Stimulated activated CD8-positive, alpha-beta memory T cell treated with anti-CD3 and anti-CD28 coated beads, Interleukin-12 subunit alpha, Interleukin-12 subunit beta, amount 100 ng/mL, for 1 hour (primary cell): Measurements from ENCODE around the gene CUEDC2.
"Not testable (repeated sequence)": the region's sequence is repeated elsewhere in the genome, so short reads cannot be mapped to it uniquely, and the experiment has no call there.

Experiments
- DNase-seq: peaks from one replicate; pipeline ENCODE4 v3.0.0-alpha.2; 2020; ENCODE audit warnings: low read depth

CUEDC2 gene

DNA sequence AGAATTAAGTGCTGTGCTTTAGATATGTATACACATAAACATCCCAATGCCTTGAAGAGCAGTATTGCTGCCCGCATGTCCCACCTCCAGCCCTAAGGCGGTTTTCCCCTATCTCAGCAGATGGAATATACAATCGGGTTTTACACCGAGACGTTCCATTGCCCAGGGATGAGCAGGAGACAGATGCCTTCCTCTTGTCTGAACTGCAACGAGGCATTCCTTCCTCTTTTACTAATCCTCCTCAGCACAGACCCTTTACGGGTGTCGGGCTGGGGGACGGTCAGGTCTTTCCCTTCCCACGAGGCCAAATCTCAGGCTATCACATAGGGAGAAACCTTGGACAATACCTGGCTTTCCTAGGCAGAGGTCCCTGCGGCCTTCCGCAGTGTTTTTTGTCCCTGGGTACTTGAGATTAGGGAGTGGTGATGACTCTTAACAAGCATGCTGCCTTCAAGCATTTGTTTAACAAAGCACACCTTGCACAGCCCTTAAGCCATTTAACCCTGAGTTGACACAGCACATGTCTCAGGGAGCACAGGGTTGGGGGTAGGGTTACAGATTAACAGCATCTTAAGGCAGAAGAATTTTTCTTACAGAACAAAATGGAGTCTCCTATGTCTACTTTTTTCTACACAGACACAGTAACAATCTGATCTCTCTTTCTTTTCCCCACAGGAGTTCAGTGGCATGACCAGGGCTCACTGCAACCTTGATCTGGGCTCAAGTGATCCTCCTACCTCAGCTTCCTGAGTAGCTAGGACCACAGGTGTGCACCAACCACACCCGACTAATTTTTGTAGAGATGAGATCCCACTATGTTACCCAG is 22.5 kb upstream of the CUEDC2 start:
- not testable (repeated sequence) for DNase-seq

DNA sequence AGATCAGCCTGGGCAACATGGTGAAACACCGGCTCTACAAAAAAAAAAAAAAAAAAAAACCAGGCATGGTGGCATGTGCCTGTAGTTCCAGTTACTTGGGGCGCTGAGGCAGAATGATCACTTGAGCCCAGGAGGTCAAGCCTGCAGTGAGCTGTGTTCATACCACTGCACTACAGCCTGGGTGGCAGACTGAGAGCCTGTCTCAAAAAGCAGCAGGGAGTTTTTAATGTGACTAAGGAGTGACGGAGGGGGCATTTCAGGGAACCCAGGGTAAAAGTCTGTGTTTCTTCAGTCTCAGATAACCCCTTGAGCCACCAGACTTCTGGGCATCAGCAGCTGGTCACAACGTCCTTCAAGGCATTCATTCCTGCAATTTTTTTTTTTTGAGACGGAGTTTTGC is 21.1 kb upstream of the CUEDC2 start:
- no peak for DNase-seq

DNA sequence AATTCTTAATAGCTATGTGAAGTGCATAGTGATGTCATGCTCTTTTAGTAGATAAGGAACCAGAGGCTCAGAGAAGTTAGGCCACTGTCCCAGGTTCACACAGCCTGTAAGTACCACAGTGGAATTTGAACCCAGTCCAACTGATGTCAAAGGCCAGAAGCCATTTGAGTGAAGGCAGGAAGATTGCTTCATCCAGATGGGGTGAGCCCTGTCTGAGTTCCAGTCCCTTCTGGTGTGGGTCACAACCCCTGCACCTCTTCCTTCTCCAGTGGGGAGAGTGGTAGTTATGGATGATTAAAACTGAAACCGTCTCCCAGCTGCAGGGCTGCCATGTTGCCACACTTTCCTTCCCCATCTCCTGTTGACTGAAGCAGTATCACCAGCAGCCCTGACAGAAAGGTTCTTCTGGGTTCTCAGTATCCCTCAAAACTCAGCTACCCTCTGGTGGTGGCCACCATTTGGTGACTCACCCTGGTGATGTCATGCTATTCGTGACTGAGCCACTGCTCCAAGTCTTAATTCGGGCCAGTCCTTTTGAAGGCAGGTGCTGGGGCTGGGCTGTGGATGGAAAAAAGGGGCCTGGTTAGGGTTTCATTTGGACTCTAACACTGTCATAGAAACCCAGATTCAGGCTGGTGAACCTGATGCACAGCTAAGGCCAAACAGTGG is 20.4 kb upstream of the CUEDC2 start:
- DNase-seq, result no peak

DNA sequence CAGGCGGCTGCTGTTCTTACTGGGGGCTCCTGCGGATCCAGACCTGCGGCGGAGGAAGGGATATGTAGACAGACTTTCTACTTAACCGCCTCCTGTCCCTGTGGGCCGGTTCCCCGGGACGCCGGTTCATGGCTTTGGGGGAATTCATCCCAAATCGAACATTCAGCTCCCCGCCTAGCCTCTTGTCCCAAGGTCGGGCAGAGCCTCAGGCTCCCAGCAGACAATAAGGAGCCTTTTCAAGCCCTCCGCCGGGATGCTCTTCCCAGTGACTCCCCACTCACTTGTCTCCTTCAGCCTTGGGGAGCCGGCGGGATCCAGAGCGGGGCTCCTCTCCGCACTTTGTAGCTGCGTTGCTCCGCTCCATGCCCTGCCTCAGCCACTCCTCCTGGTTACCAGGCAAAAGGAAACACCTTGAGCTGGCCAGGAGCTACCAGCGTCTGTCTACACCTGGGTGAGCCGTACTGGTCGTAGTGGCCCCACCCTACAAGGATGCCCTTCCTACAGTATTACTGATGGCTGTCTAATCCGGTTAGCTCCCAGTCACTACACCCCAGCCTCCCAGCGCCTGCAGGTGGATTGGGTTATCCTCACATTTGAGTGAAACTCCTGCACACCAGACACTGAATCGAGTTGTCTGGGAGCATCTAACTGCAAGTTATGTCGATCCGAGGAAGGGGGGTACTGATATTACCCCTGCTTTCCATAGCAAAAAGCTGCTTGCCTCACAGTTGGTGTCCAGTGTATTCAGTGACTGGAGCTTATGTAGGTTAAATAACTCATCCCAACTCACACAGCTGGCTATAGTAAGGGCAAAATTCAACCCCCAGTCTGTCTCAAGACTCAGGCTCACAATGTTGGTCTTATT is 19.0 kb upstream of the CUEDC2 start, which contains the start of gene C10orf95:
C10orf95 (minus strand) TSS at position 439 of the 865 bp plus-strand sequence. CDS start 450 bp downstream, outside the sequence.
- DNase-seq, result no peak

DNA sequence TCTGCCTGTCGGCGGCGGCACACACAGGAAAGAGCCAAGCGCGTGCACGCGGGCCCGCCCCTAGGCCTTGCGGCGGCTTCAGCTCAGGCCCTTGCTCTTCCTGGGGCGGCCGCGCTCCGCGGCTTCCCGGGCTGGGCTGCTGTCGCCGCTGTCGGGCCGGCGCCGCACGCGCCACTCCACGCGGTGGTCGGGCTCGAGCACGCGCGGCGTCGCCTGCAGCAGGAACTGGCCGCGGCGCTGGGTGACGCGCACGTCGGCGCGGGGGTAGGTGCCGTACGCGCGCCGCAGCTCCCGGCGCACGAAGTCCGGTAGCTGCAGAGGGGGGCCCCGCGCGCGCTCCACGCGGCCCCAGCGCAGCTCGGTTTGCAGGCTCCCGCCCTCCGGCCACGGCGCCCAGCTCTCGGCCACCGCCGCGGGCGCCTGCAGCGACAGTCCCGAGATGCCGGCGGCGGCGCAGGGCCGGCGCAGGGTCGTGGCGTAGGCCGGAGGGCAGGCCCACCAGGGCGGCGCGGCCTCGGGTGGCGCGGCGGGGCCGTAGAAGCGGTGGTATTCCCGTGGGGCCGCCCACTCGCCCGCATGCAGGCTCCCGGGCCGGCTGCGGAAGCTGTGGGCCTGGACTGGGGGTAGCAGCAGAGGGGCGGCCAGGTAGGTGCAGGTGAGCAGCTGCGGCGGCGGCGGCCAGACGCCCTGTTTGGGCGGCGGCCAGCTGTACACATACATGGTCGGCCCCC is 18.2 kb upstream of the CUEDC2 start:
- DNase-seq, result peak; percentile 75

DNA sequence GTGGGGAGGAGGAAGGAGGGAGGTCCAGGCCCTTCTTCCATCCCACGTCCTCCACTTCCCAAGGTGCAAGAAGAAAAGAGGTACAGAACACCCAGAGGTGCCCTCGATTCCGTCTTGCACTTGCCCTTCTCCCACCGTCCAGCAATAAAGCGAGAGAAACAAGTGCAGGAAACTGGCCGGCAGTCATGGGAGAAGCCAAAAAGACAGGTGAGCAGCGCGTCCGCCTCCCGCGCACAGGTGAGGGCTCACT is 17.7 kb upstream of the CUEDC2 start:
- DNase-seq, result no peak

DNA sequence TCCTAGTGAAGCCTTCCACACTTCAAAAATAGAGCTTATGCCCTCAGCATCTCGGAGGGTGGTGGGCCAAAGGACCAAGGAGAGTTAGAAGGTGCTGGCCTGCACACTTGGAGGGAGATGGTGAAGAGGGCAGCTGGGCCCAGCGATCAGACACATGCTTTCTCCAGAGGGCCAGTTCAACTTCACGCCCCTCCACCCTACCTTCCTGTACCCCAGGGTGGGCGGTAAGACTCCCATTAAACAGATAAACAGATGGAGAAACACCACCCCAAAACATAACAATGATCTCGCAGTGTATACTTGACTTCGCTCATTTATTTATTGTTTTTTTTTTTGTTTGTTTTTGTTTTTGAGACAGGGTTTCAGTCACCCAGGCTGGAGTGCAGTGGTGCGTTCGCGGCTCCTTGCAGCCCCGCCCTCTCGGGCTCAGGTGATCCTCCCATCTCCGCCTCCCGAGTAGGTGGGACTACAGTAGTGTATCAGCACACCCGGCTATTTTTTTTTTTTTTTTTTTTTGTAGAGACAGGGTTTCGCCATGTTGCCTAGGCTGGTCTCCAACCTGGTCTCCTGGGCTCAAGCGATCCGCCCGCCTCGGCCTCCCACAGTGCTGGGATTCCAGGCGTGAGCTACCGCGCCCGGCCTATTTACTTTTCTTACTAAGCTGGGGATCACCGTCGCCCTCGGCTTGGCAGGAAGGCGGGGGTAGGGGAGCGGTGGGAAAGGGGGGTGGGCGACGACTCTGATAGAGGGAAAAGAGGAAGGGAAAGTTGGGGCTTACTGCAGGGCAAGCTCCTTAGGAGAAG is 17.1 kb upstream of the CUEDC2 start:
- DNase-seq, result peak; percentile 73

DNA sequence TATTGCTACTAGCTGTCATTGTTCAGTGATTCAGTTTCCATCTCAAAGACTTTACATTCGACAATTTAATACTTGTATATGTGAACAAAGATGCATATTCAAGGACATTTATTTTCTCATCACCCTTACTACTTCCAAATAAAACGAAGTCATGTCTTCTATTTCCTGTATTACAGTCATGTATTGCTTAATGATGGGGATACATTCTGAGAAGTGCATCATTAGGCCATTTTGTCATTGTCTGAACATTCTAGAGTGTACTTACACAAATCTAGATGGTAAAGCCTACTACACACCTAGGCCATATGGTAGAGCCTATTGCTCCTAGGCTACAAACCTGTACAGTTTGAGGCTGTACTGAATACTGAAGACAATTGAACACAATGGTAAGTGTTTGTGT is 12.5 kb upstream of the CUEDC2 start:
- no peak for DNase-seq

DNA sequence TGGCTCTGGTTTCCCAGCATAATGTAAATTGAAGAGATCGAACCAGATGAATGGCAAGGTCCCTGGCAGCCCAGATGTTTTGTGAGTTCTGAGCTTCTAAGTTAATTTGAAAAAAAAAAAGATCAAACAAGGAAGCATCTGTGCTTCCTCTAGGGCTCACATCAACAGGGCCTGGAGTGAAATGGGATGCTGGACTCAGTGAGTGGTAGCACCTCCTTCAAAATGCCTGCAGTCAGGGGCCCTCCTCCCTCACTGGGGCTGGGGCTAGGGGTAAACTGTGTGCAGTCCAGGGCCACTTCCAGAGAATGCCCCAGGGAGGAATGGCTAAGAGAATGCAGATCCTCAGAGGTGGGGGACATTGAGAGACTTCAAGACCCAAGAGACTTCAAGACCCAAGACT is 6.0 kb upstream of the CUEDC2 start:
- DNase-seq, result no peak

DNA sequence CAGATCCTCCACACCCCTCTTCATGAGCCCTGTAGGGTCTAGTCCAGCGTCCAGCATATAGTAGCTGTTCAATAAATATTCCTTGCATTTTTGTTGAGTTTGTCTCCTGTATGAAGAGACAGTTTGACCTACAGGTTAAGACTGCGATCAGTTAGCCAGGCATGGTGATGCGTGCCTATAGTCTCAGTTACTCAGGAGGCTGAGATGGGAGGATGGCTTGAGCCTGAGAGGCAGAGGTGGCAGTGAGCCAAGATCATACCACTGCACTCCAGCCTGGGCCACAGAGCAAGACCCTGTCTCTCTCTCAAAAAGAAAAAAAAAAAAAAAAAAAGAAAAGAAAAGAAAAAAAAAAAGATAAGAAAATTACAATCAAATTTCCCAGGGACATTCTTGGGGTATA is 5.1 kb upstream of the CUEDC2 start:
- DNase-seq, result no peak

DNA sequence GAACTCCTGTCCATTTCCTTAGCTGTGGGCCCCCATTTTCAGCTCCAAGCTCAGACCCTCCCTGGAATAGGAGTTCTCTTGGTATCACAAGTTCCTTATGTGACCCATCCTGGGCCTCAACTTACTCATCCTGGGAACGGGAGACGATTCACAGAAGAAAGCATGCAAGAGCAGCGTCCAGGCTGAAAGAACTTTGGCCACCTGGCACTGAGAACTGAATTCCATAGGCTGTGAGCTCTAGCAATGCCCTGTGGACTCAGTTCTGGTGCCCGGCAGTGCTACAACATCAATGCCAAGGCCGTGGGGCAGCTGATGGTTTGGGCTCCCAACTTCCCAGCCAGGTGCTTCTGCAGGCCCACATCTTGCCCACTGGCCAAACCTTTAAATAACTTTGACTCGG is 3.9 kb upstream of the CUEDC2 start:
- no peak for DNase-seq

DNA sequence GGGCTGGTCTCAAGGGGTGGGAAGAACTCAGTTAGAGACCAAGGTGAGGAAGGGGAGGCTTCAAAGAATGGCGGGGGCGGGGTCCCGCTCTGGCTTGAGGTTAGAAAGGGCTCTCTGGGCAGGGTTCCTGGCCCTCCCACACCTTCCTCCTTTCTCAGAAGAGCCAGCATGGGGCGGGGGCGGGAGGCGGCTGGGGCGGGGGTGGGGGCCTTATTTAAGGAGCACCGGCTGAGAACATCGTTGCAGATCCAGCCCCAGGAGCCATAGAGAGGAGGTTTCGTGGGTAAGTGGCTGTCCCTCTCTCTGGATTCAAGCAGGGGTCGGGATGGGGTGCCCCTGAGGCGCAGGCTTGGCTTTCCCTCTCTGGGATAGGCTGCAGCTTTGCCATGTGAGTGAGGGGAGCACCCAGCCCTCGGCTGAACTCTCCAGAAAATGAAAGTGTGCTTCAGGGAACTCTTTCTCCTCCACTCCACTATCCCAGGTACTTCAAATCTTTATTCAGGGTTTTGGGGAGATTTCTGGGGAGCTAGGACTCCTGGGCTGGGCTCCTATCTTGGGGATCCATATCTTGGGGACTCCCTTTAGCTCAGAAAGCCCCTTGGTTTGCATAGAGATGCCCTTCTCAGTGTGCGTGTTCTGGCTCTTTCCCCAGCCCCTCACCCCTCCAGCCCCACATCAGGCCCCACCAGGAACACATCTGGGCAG is 3.3 kb upstream of the CUEDC2 start:
- DNase-seq, result no peak

DNA sequence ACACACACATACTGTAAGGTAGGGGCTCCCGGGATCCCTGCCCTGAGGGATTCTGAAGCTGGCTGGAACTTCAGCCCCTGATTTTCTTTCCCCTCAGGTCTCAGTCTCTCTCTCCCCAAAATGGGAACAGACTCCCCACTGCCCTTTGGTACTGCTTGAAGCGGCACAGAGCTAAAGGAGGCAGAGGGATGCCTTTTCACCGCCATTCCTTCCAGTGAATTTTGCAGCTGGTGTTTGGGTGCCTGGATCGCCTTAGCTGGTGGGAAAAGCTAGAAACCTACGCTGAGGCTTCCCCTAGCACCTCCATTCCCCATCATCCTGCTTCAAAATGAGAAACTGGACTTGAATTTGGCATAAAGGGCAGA is 2.7 kb upstream of the CUEDC2 start:
- DNase-seq, result no peak

DNA sequence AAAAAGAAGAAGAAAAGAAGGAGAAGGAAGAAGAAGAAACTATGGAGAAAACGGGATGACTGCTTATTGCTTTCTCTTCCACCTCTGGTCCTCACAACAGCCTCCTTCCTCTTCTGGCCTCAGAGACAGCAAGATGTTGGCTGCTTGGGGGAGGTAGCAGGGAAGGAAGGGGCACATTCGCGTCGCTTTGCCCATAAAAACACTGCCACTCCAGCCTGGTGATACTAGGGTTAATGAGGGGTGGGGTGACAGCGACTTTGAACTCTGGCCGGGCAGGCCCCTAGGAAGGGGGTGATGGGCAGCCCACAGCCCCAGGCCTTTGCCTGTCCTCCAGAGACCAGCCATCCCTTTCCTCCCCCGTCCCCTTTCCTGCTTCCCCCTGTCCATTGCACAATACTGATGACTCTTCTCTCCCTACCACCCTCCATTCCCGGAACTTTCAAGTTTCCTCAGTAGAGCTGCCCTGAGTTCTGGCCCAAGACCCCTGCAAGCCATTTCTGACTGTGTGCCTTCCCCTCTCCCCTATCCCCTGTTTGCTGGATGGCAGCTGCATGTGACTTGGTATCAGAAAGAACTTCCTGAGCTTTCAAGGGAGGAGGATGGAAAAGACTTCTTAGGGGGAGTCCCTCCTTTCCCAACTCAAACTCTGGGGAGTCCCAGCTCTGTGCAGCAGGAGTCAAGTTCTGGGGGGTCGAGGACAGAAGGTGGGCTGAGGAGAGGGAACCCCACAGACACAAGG is 2.2 kb upstream of the CUEDC2 start:
- no peak for DNase-seq

DNA sequence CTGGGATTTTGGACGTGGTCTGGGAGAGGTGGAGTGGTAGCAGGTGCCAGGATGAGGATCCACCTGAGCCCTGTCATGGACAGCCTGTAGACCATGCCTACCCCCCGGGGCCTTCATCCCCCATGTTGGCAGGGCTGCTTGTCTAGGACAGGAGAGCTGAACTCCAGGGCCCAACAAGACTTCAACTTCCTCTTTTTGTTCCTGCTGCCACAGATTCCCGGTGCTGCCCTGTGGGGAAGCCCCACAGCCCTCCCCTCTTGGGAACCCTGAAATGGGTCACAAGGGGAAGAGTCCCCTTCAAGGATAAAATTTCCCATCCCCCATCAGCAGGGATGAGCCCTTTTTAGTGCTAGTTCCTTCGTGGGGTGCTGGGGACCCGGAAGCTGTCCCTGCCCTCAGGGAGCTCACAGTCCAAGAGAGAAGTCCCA is 1.3 kb upstream of the CUEDC2 start:
- no peak for DNase-seq

DNA sequence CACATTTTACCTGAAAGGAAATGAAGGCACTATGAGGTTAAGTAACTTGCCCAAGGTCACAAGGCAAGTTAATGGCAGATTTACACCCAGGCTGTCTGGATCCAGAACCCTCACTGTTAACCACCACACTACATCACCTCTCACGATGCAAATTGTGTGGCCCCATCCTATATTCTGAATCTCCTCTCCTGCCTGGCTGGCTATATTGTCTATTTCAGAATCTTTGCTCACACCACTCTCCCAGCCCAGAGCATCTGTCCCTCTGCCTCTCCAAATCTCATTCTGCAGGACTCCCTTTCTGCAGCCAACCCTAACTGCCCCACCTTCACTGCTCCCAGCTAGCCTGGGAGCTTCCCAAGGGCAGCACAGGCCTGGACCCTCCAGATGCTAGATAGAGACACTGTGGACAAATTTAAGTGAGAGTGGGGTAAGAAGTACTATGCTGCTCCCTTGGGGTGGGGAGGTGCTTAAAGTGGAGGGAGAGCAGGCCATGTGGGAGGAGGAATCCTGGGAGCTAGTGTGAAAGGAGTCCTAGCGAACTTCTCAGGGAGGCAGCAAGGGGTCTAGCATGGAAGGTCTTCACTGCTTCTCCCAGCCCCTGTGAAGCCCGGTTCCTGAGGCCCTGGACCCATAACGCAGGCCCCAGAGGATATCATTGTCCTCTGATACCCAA is 786 bp downstream of the CUEDC2 start:
- no peak for DNase-seq

DNA sequence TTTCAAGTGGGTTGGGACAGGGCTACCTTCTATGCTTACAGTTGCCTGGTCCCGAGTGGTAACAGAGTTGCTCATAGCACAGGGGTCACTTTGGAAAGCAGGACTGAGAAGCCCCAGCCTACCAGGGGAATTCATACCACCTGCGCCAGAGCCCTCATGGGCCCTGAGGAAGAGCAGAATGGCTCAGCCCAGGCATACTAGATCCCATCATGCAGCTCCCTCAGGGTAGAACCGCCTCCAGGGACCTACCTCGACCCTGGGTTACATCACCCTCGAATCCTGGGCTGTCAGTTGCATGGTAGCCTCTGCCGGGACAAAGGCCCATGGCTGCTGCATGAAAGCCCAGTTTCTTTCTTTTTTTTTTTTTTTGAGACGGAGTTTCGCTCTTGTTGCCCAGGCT is 2.9 kb downstream of the CUEDC2 start:
- DNase-seq, result no peak

DNA sequence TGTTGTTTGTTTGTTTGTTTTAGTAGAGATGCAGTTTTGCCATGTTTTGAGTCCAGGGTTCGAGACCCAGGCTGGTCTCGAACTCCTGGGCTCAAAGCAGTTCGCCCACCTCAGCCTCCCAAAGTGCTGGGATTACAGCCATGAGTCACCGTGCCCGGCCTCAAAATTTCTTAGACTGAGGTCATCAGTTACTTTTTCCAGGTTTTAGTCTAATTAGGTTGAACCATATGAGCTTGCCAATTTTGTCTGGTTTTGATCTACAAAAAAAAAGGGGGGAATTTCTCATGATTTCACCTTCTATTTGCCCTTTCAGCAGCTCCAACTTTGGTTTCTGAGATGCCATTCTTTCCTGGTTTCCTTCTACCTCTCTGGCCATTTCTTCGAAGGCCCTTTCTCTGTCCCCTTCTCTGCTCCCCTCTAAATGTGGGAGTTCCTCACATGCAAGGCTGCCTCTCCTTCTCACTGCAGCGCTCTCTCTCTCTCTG is 5.5 kb downstream of the CUEDC2 start:
- DNase-seq, result no peak

DNA sequence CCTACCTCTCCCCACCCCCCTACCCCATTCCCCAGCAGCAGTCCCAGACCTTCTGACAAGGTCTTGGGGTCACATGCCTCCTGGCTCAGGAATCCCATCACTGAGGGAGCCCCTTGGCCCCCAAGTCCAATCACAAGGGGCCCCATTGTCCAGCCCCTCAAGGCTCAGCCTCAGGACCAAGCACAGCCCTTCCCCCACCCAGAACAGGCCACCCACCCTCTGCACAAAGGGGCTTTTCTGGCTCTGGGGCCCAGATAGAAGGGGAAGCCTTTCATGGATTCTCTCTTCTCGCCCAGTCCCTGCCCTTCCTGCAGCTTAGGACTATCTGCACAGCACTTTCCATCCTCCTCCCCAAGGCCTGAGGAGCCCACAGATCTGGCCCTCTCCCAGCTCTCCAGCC is 6.9 kb downstream of the CUEDC2 start:
- DNase-seq, result no peak
